HG03139 (cell line): Measurements from ENCODE around the gene BTG3.

Experiments
- ATAC-seq: cut with Tn5 transposase; IDR thresholded peaks from one replicate; pipeline ENCODE4 v1.9.1; 2021; ENCODE audit not compliant: unreplicated experiment

Gene BTG3, protein sequence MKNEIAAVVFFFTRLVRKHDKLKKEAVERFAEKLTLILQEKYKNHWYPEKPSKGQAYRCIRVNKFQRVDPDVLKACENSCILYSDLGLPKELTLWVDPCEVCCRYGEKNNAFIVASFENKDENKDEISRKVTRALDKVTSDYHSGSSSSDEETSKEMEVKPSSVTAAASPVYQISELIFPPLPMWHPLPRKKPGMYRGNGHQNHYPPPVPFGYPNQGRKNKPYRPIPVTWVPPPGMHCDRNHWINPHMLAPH

DNA sequence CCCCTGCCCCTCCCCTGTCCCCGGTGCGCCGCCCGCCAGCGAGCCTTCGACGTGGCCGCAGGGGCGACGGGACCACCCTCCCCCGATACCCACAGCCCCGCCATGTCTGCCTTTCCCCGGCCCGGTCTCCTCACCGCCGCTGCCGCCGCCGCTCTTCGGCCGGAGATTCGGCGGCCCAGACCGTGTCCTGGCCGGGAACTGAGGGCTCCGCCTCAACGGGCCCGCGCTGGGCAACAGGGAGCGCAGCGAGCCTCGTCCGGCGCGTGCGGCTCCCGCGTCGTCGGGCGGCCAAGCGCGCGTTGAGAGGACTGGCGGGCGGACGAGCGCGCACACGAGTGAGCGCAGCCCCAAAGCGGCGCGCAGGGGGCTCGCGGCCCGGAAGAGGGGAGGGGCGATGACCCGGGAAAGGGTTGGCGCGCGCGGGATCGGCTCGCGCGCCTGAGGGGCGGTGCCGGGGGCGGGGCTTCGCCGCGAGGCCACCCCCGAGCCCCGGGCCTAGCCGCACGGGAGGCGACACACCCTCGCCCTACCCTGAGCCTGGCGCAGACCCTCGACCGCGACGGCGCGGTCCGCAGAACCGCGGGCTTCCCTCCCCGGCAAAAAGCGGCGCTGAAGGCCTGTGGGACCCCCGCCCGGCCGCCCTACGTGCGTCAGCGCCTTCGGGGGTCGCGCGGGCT is at the start of gene BTG3:
BTG3 (minus strand) TSS at position 337 of the 677 bp plus-strand sequence. CDS start 3,757 bp downstream, outside the sequence.
- ATAC-seq: peak; percentile 78

DNA sequence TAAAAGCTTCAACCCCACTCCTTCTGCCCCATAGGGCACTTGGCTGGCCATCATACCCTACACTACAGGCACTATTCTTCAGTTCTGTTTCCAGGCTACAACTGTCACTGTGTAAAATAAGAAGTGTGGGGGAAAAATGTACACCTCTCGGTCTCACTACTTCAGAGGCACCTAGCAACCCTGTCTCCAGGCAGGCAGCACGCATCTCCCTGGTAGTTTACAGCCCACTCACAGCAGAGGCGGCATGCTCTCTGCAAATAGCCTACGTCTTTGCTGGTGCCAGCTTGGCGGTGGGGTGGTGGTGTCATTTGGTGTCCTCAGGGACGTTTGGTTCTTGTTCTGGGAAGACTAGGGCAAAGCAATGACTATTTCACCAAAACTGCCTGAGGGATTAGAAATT is 48.2 kb upstream of the BTG3 start:
- ATAC-seq: no peak

DNA sequence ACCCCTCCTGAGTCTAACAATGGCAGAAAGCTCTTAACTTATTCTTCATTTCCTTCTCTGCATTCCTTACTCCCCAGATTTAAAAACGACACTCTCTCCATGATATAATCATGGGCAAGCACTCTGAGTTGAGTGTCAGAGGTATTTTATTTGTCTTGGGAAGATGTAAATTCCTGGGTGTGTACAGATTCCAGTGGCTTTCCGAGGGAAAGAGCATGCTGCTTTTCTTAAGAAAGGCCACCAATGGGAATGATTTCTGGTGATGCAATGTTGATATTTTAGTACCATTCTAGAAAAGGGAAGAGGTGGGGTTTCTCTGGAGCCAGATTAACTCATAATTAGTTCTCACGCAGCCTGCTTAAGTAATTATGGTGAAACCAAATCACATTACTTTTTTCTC is 47.8 kb upstream of the BTG3 start:
- ATAC-seq: no peak

DNA sequence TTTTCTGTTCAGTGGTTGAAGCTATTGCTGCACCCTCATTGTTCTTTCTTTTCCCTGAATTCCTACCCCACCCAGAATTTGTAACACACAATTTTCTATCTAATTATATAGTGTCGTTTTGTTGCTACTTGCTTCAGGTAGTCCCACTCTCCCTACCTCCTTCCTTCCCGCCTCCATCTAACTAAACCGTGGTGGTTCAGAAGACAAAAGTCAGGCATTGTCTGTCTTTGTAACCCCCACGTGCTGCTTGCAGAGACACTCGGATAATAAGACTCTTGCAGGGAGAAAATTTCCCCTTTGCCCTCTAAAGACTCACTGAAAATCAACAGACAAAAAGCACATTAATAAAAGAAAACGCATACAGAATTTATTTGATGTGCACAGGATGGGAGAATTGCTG is 46.2 kb upstream of the BTG3 start:
- no peak for ATAC-seq

DNA sequence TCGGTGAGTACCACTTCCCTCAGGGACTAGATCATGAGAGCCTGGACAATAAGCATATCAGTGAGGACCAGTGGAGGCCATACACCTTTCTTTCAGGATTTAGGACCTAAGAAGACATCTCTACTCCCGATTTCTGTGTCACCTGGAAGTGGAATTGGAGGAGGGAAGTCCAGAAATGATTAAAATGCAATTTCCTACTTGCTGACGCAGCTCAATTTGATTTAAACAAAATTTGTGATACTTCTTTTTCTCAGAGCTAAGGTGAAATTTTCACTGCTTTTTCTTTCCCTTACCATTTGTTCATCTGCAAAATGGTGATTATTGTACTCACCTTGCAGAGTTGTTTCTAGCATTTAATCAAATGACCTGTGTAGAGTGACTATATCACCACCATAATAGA is 38.8 kb upstream of the BTG3 start:
- ATAC-seq: no peak

DNA sequence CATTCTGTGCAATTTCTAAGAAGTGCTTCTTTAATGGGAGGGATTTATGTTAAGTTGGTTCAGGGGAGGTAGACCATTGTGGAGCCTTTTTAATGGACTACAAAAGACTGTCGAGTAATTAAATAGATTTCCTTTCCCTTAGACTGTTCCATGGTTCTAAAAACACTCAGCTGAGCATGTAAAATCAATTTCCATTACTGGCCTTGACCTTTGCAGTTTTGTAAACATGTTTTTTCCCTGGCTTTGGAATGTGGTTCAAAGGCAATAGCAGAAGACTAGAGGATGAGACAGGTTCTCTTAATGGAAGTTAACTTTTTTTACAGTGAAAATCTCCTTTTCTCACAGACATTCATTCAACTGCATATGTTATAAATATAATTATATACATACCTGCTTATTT is 37.6 kb upstream of the BTG3 start:
- no peak for ATAC-seq

DNA sequence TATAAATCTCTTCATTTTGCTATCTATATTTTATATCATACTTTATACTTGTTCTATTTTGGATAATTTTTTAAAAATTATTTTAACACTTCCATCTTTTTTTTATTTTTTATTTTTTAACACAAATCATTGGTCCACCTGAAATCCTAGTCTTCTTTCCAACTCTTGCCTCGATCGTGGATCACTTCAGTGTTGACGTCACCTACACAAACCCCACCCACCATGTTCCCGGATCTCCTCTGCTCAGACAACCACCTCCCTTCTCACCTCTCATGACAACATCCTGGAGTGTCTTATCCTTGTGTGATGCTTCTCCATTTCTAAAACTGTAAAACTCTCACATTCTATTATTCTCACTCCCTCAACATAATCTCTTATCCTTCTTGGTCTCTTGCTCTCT is 34.1 kb upstream of the BTG3 start:
- ATAC-seq: no peak

DNA sequence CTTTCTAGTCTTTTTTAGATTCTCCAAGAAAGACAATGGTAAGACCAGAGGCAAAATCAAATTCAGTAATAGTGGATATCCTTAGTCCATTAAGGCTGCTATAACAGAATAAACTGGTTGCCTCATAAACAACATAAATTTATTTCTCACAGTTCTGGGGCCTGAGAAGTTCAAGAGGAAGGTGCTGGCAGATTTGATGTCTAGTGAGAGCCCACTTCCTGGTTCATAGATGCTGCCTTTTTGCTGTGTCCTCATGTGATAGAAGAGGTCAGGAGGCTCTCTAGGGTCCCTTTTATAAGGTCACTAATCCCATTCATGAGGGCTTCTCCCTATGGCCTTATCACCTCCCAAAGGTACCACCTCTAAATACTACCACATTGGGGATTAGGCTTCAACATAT is 31.5 kb upstream of the BTG3 start:
- ATAC-seq: no peak

DNA sequence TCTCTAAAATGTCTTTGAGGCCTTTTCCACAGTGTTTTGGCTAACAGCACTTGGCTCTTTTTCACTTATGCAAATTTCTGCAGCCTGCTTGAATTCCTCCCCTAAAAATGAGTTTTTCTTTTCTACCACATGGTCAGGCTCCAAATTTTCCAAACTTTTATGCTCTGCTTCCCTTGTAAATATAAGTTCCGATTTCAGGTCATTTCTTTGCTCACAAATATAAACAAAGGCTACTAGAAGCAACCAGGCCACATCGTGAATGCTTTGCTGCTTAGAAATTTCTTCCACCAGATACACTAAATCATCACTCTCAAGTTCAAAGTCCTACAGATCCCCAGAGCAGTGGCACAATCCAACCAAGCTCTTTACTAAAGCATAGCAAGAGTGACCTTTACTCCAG is 28.1 kb upstream of the BTG3 start:
- no peak for ATAC-seq

DNA sequence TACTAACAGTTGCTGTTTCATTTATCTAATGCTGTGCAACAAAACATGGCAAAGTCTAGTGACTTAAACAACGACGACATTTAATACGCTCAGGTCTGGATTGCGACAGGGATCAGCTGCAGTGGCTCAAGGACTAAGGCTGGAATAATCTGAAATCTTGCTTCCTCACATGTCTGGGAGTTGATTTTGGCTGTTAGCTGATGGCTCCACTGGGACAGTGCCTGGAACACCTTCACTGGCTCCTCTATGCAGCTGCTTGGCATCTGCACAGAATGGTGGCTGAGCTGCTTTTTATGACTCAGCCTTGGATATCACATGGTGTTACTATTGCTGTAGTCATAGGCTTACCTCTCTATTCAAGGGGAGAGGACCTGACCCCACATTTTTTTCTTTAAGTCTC is 24.0 kb upstream of the BTG3 start:
- no peak for ATAC-seq

DNA sequence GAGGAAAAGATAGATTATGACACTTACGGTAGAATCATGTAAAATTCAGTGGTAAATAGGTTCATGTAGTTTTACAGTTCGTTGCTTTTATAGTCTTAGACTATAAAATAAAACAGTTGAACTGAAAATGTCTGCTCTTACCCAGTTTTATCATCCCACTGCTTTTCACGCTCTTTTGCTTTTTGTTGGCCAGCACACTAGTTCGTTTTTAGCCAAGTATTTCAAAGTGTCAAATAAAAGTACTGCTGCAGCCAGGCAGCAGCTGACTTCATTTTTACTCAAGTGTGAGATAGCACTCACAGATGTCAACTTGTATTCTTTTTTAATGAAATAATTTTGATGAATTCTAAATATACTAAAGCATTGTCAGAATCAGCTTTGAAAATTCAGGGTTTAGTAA is 18.5 kb upstream of the BTG3 start:
- ATAC-seq: no peak

DNA sequence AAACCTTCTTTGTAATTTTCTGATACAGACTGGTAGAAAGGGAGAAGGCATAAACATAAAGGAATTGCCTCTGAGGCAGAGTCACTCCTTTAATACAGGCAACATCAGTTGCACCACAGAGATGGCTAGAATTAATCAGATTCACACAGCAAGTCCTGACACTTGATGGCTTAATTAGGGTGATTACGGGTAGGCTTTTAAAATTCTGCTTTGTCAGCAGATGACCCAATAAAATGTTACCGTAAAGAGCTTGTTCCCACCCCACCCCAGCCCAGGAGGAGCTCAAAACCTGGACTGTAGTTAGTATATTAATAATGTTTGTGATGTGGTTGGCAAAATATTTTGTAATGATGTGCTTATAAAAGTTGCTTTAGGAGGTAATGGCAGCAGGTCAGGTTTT is 9.3 kb upstream of the BTG3 start:
- no peak for ATAC-seq

DNA sequence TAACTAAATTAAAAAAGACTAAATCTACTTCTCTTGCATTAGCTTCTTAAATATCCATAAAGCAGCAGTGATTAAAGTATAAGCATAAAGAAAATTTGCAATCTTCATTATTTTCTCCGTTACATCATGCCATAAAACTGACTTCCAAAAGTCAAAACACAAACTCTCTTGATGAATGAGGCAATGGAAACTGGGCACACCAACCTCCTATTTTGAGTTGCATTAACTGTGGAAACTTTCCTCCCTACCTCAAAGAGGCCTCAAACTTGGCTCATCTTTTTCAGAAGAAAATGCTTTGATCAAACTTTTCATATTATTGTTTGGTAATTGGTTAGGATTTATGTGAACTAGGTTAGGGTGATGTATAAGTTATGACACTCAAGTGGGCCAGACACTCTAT is 4.1 kb upstream of the BTG3 start:
- ATAC-seq: no peak

DNA sequence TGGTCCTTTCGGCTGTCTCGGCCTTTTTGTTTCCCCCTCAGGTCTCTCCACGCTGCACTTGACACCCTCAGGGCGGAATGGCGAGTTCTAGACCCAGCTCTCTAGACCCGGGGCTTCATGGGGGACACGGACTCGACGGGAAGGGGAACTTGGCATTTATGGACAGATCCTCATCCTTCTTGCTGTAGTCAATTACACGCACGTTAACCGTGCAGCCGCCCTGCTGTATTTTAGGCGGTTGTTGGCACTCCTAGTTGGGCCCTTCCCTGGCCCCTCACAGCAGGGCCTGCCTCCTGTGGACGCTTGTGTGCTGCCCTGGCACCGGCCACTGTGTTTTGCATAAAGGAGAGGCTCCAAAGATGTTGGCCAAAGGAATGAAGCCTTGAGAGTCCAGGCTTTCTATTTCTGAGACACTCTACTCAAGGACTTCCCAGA is 558 bp upstream of the BTG3 start:
- no peak for ATAC-seq

DNA sequence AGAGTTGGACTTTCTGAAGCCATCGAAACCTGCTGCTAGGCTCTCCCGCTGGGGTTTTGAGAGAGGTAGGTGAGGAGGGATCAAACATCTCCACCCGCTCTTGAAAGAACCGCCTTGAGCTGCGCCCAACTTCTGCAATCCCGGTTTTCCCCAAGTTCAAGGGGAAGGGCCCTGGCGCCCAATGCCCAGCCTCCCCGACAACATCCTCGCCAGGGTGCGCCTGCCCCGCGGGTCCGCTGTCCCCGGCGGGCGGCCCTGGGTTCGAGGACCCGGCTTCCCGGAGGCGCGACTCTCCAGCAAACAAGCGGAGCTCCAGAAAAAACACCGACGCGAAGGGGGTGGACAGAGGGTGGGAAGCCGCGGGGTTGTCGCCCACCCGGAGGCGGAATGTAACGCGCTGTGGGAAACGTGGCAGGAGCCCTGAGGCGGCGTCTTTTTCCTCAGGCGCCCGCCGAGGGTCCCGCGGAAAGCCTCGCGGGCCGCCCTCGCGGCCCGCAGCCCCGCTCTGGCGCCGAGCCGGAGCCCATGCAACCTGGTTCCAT is 607 bp downstream of the BTG3 start:
- no peak for ATAC-seq

DNA sequence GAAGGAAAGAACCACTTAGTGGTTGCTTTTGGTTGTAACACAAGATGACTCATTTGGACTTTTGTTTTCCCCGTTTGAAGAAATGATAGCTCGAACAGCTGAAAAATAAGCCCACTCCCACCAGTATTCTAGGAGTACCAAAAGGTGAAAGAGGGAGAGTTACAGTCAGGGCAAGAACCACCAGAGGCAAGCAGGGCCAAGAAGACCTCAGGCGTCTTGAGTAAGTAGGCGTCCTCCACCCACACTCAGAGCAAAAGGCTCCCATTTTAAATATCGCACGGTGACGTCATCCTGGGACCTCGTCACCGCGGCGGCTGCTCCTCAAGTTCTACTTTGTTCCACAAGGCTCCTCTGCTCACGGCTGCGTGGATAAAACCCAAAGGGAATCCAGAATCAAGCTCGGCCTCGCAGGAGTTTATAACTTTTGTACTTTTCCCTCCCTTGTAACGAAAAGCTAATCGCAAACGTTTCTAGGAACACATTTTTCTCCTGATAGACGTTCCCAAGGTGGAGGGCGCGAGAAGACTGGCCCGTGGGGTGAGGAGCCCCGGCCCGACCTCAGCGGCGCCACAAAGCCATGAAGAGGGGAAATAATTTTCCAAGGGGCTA is 1.2 kb downstream of the BTG3 start:
- peak; percentile 51 for ATAC-seq

DNA sequence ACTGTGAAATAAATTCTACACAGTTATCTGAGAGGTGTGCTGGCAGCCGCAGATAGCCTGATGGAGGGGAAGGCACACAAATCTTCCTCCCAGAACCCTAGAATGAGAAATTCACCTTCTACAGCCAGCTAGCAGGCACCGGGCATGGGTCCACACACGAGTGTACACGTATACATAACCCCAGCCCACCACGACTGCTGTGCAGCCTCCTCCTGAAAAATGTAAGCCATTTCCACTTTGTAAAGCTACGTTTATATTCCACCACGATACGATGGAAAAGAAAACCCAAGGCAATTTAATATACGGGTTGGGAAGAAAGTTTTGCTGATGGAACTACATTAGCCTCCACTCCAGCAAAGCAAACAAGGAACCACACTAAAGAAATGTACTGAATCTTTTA is 1.8 kb downstream of the BTG3 start:
- ATAC-seq: no peak

DNA sequence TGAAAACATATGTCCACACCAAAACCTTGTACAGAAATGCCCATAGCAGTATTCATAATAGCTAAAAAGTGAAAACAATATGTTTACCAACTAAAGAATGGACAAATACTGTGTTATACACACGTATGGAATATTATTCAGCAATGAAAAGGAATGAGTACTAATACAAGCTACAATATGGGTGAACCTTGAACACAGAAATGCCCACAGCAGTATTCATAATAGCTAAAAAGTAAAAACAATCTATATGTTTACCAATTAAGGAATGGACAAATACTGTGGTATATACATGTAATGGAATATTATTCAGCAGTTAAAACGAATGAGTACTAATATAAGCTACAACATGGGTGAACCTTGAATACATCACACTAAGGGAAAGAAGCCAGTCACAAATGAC is 3.0 kb downstream of the BTG3 start:
- ATAC-seq: no peak

DNA sequence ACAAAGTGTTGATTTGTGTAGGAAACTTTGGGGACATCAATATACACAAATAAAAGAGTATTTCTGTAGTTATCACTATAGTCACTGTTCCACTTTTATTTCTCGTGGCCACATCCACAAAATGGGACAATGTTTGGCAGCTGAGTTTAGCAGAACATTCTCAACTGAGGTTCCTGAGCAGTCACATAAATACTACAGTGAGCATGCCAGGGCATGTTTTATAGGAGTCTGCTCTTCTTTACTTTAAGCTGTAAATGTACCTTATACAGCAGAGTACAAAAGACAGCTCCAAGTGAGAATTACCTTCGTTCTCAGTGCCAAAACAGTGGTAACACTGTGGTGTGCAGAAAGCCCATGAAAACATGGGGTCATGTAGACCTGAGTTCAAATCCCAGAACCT is 5.0 kb downstream of the BTG3 start:
- no peak for ATAC-seq

DNA sequence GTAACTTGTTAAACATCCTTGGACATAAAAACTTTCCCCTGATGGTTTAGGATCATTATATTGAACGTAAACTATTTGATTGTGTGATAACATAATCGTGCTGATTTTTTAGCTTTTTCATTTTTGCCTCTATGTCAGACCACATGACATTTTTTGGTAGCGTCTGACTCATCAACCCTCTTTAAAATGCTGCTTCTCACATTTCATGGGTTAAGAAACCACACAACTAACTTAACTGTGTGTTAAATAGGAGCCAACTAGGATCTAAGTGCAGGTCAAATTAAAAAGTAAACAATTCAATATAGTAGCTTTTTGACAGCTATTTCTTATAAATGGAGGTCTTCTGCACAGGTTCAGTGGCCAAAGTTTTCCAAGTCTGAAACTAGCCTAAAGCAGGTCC is 9.8 kb downstream of the BTG3 start:
- ATAC-seq: no peak

DNA sequence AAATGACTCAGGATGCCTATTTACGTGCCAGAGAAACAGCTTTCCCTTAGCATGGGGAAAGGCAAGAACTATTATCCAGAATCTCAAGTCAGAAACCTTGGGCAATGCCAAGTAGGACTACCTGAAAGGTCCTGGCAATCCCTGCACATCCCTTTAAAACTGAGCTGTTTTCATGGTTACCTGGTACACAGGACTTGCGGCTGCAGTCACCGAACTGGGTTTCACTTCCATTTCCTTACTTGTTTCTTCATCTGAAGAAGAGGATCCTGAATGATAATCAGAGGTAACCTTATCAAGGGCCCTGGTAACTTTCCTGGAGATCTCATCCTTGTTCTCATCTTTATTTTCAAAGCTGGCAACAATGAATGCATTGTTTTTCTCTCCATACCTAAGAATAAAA is 14.3 kb downstream of the BTG3 start:
- ATAC-seq: peak; percentile 70

DNA sequence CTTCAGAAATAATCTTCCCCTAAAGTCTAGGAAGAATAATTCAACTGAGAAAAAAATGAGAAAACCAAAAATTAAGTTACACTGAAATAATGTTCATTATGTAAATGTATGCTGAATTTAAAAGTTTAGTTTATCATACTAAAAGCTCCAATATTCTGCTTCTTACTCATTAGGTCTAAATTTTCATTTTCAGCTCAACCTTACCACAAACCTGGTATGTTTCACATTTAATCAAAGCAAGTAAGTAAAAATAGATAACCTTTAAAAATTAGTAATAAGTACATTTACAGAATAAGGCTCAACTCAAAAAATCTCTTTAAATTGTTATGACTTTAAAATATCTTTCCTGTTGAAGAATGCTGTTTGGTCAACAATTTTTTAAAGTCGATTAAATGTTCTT is 15.0 kb downstream of the BTG3 start:
- ATAC-seq: no peak
